Esophagus (tissue), 2 donors: ENCODE results near the gene FADS1. TPM values are rescaled to one million over a fixed set of nuclear protein-coding genes. Genes with fewer than 3 reads are reported as not detected.

Experiments used
- H3K27ac ChIP-seq, 2 donors: one replicate each; pipeline ENCODE4 v1.5.1; 2013; ENCODE audit warnings: low read depth in 2 of 2, mild to moderate bottlenecking in 2 of 2, inconsistent platforms in 1 of 2, low read length in 1 of 2, moderate library complexity in 1 of 2
- H3K27me3 ChIP-seq, 2 donors: one replicate each; pipeline ENCODE4 v1.6.1; 2013; ENCODE audit warnings: low read length in 2 of 2, control low read depth in 1 of 2, mild to moderate bottlenecking in 1 of 2; ENCODE audit not compliant: insufficient read depth in 2 of 2, control insufficient read depth in 1 of 2
- H3K36me3 ChIP-seq, 2 donors: one replicate each; pipeline ENCODE4 v1.6.1; 2013; ENCODE audit warnings: low read length in 1 of 2; ENCODE audit not compliant: control insufficient read depth in 2 of 2, insufficient read depth in 2 of 2
- H3K4me1 ChIP-seq, 2 donors: one replicate each; pipeline ENCODE4 v1.6.1; 2013; ENCODE audit warnings: low read length in 1 of 2; ENCODE audit not compliant: control insufficient read depth in 2 of 2, insufficient read depth in 2 of 2
- H3K4me3 ChIP-seq, 2 donors: one replicate each; pipeline ENCODE4 v1.5.1; 2013; ENCODE audit warnings: low read length in 2 of 2, mild to moderate bottlenecking in 2 of 2, low read depth in 1 of 2, moderate library complexity in 1 of 2
- H3K9me3 ChIP-seq, 2 donors: one replicate each; pipeline ENCODE4 v1.6.1; 2013; ENCODE audit warnings: mild to moderate bottlenecking in 2 of 2, low read depth in 1 of 2, low read length in 1 of 2, moderate library complexity in 1 of 2; ENCODE audit not compliant: control insufficient read depth in 2 of 2, insufficient read depth in 1 of 2
- WGBS, 2 donors: extraction: QIAGEN DNeasy Blood & Tissue Kit; methylation state at CpG; one replicate each; pipeline ENCODE4 v1.1.7; 2013; 5-methylcytosine and 5-hydroxymethylcytosine counted together
- polyA plus RNA-seq, 2 donors: library from polyadenylated mRNA; stranded (reverse); fragments of 200-250 nt; gene quantifications; one replicate each; pipeline ENCODE4 v1.2.3, GENCODE V29; 2013
- donor health status: healthy with polysubstance abuse.
- donor health status: Bipolar disorder and iron deficiency.

The FADS1 gene
- polyA plus RNA-seq, 2 donors: 1.1 to 1.6 TPM

- no peaks in the 10 kb centered on the region for H3K4me1 ChIP-seq
- 0 to 1% methylated on average over 61 of the region's 61 CpGs for WGBS, 2 donors
Observed at GRCh38 chr11:61792310-61793082, 24.3 kb downstream of the FADS1 start, which contains the start of the genes FEN1 and TMEM258. Gene FEN1, plus strand, starts transcription at chr11:61792911. Its CDS starts 2,451 bp downstream, at chr11:61795362. Gene TMEM258, minus strand, starts transcription at chr11:61792599. Its CDS starts 41 bp downstream, at chr11:61792558.

GRCh38 chr11:61791737-61792309, 25.0 kb downstream of the FADS1 start:
- peak overlapping the region; percentile 66 to 91 for H3K4me3 ChIP-seq
- no peaks in the 10 kb centered on the region for H3K27me3 ChIP-seq
- peaks cover 13 to 37% of the 10 kb centered on the region in 2 donors for H3K36me3 ChIP-seq
- 3 to 4% methylated on average over 14 of the region's 14 CpGs for WGBS, 2 donors
- H3K4me1 ChIP-seq: no peaks in the 10 kb centered on the region
- H3K9me3 ChIP-seq: no peaks in the 10 kb centered on the region
- peak overlapping the region; percentile 88 to 93 for H3K27ac ChIP-seq

More at GRCh38 chr11:61792310-61793082, 24.3 kb downstream of the FADS1 start, which contains the start of the genes FEN1 and TMEM258:
- Histone ChIP-seq H3K27me3 (no peaks in the 10 kb centered on the region), H3K27ac (peak within 1 kb of the TSS; percentile 88 to 93), H3K4me3 (peak within 1 kb of the TSS; percentile 66 to 91), H3K36me3 (peaks cover 13 to 30% of the 10 kb centered on the region in 2 donors), H3K9me3 (no peaks in the 10 kb centered on the region)

- WGBS, 2 donors: 49 to 61% methylated on average over 9 of the region's 9 CpGs
- Histone ChIP-seq H3K4me1 (peaks cover 0 to 2% of the 10 kb centered on the region in 2 donors), H3K4me3 (no peak overlapping the region), H3K27ac (no peak overlapping the region), H3K27me3 (no peaks in the 10 kb centered on the region), H3K36me3 (peaks cover 14 to 53% of the 10 kb centered on the region in 2 donors), H3K9me3 (no peaks in the 10 kb centered on the region)
Observed at GRCh38 chr11:61787928-61788491, 28.8 kb downstream of the FADS1 start.

- Histone ChIP-seq H3K4me1 (peaks cover 0 to 2% of the 10 kb centered on the region in 2 donors), H3K4me3 (no peak overlapping the region), H3K9me3 (no peaks in the 10 kb centered on the region), H3K36me3 (peaks cover 15 to 54% of the 10 kb centered on the region in 2 donors), H3K27ac (no peak overlapping the region), H3K27me3 (no peaks in the 10 kb centered on the region)
- WGBS, 2 donors: 87 to 88% methylated on average over 11 of the region's 11 CpGs
Observed at GRCh38 chr11:61785837-61786402, 30.9 kb downstream of the FADS1 start.

GRCh38 chr11:61784506-61784805, 32.3 kb downstream of the FADS1 start:
- Histone ChIP-seq H3K9me3 (no peaks in the 10 kb centered on the region), H3K4me1 (peaks cover 0 to 2% of the 10 kb centered on the region in 2 donors), H3K36me3 (peaks cover 7 to 45% of the 10 kb centered on the region in 2 donors), H3K27me3 (no peaks in the 10 kb centered on the region), H3K4me3 (no peak overlapping the region), H3K27ac (no peak overlapping the region)
- WGBS, 2 donors: 77 to 84% methylated on average over 7 of the region's 7 CpGs

GRCh38 chr11:61783717-61784505, 32.9 kb downstream of the FADS1 start:
- H3K4me1 ChIP-seq: peaks cover 0 to 2% of the 10 kb centered on the region in 2 donors
- H3K27me3 ChIP-seq: no peaks in the 10 kb centered on the region
- H3K27ac ChIP-seq: no peak overlapping the region
- no peak overlapping the region for H3K4me3 ChIP-seq
- no peaks in the 10 kb centered on the region for H3K9me3 ChIP-seq
- 69 to 72% methylated on average over 13 of the region's 13 CpGs for WGBS, 2 donors
- peaks cover 5 to 41% of the 10 kb centered on the region in 2 donors for H3K36me3 ChIP-seq

- H3K36me3 ChIP-seq: peaks cover 5 to 36% of the 10 kb centered on the region in 2 donors
- H3K9me3 ChIP-seq: no peaks in the 10 kb centered on the region
- H3K27me3 ChIP-seq: no peaks in the 10 kb centered on the region
- H3K4me3 ChIP-seq: no peak overlapping the region
- 81 to 86% methylated on average over 11 of the region's 11 CpGs for WGBS, 2 donors
- no peak overlapping the region for H3K27ac ChIP-seq
- peaks cover 0 to 2% of the 10 kb centered on the region in 2 donors for H3K4me1 ChIP-seq
Observed at GRCh38 chr11:61782841-61783240, 34.0 kb downstream of the FADS1 start.

GRCh38 chr11:61782299-61782698, 34.5 kb downstream of the FADS1 start:
- Histone ChIP-seq H3K27ac (no peak overlapping the region), H3K27me3 (no peaks in the 10 kb centered on the region), H3K4me3 (no peak overlapping the region), H3K9me3 (no peaks in the 10 kb centered on the region), H3K36me3 (peaks cover 5 to 30% of the 10 kb centered on the region in 2 donors), H3K4me1 (peaks cover 0 to 5% of the 10 kb centered on the region in 2 donors)
- WGBS, 2 donors: 91 to 95% methylated on average over 3 of the region's 3 CpGs

GRCh38 chr11:61781585-61781984, 35.2 kb downstream of the FADS1 start:
- H3K4me3 ChIP-seq: no peak overlapping the region
- WGBS, 2 donors: 77 to 82% methylated on average over 5 of the region's 5 CpGs
- no peak overlapping the region for H3K27ac ChIP-seq
- peaks cover 0 to 8% of the 10 kb centered on the region in 2 donors for H3K4me1 ChIP-seq
- no peaks in the 10 kb centered on the region for H3K27me3 ChIP-seq
- no peaks in the 10 kb centered on the region for H3K9me3 ChIP-seq
- peaks cover 5 to 24% of the 10 kb centered on the region in 2 donors for H3K36me3 ChIP-seq
